Tibial nerve (tissue), 4 donors: ENCODE data around the gene IL1A. TPM values are rescaled to one million over a fixed set of nuclear protein-coding genes. Genes with fewer than 3 reads are reported as not detected.

Source experiments
- DNase-seq, 2 donors: peaks; one replicate each; pipeline ENCODE4 v3.0.0-alpha.2; 2019; ENCODE audit warnings: low spot score in 2 of 2
- H3K27ac ChIP-seq, 4 donors: fragments of 200-600 bp; sonication (generic) in 3 of 4; one replicate each; pipeline ENCODE4 v1.5.1; 2017 to 2019; ENCODE audit warnings: mild to moderate bottlenecking in 1 of 4
- H3K27me3 ChIP-seq, 2 donors: fragments of 200-600 bp; sonication (generic) in 1 of 2; one replicate each; pipeline versions ENCODE4 v1.5.1 to v1.6.0; 2017 to 2019
- H3K36me3 ChIP-seq, 3 donors: fragments of 200-600 bp; sonication (generic); one replicate each; pipeline ENCODE4 v1.5.1; 2018 to 2019
- H3K4me1 ChIP-seq, 4 donors: fragments of 200-600 bp; sonication (generic) in 3 of 4; one replicate each; pipeline ENCODE4 v1.5.1; 2017 to 2019
- H3K4me3 ChIP-seq, 4 donors: fragments of 200-600 bp; sonication (generic) in 3 of 4; one replicate each; pipeline ENCODE4 v1.5.1; 2017 to 2019; ENCODE audit warnings: mild to moderate bottlenecking in 1 of 4, moderate library complexity in 1 of 4
- H3K9me3 ChIP-seq, 4 donors: fragments of 200-600 bp; sonication (generic) in 3 of 4; one replicate each; pipeline ENCODE4 v1.5.1; 2017 to 2019
- EP300 ChIP-seq, 2 donors: sonication (generic); formaldehyde crosslinking; IDR thresholded peaks; one replicate each; pipeline ENCODE4 v1.6.1; 2017; ENCODE audit warnings: antibody characterized with exemption in 2 of 2, mild to moderate bottlenecking in 1 of 2
- POLR2A ChIP-seq, 2 donors: fragments of 450-650 bp; IDR thresholded peaks; one replicate each; pipeline ENCODE4 v1.6.1; 2017; ENCODE audit warnings: antibody characterized with exemption in 2 of 2, mild to moderate bottlenecking in 2 of 2, moderate library complexity in 2 of 2
- WGBS, 2 donors: methylation state at CpG; one replicate each; pipeline ENCODE4 v1.1.5; 2018; 5-methylcytosine and 5-hydroxymethylcytosine counted together
- total RNA-seq, 4 donors: library from RNA; depleted of rRNA; stranded (reverse); fragments of >200 nt; gene quantifications; one replicate each; pipeline ENCODE4 v1.1.0, GENCODE V29; 2016
- TF ChIP-seq, protein P1 (sequence below), 5 experiments: fragments of 200-600 bp in 3 of 5; fragments of 450-650 bp in 2 of 5; sonication (generic) in 3 of 5; IDR thresholded peaks; one replicate each; pipeline ENCODE4 v1.5.1; 2016 to 2019; ENCODE audit warnings: antibody characterized with exemption in 5 of 5, mild to moderate bottlenecking in 3 of 5, moderate library complexity in 2 of 5

Gene IL1A
- total RNA-seq, 4 donors from 2014 or later = 1.1 TPM; not detected in 3

DNA sequence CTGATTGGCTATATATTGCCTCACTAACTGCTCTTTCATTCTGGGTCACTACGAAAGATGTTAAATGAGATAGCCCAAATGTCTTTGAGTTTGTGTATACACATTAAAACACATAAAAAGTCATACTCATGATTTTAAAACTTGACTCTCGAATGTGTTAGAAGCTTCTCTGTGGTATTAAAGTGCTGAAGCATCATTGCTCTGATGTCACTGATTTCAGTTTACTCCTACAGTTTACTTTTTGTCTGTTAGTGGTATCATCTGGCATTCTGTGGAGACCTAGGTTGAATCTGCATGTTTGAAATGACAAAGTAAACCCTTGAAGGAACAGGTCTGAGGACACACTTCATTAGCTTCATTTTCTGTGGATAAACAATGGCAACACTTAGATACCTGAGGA is 52.8 kb downstream of the IL1A start:
- Histone ChIP-seq H3K9me3 (no peaks in the 10 kb centered on the region), H3K4me3 (no peak overlapping the region), H3K27me3 (no peaks in the 10 kb centered on the region), H3K27ac (no peak overlapping the region), H3K4me1 (peaks cover 0 to 6% (median 0%) of the 10 kb centered on the region in 4 donors), H3K36me3 (no peaks in the 10 kb centered on the region)
- no peak for TF ChIP-seq POLR2A (IDR thresholded peaks at IDR 0.05)
- TF ChIP-seq, protein P1, sequence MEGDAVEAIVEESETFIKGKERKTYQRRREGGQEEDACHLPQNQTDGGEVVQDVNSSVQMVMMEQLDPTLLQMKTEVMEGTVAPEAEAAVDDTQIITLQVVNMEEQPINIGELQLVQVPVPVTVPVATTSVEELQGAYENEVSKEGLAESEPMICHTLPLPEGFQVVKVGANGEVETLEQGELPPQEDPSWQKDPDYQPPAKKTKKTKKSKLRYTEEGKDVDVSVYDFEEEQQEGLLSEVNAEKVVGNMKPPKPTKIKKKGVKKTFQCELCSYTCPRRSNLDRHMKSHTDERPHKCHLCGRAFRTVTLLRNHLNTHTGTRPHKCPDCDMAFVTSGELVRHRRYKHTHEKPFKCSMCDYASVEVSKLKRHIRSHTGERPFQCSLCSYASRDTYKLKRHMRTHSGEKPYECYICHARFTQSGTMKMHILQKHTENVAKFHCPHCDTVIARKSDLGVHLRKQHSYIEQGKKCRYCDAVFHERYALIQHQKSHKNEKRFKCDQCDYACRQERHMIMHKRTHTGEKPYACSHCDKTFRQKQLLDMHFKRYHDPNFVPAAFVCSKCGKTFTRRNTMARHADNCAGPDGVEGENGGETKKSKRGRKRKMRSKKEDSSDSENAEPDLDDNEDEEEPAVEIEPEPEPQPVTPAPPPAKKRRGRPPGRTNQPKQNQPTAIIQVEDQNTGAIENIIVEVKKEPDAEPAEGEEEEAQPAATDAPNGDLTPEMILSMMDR (IDR thresholded peaks at IDR 0.05) = no peak
- 75 to 88% methylated on average over 2 of the region's 2 CpGs for WGBS, 2 donors
- no peak for DNase-seq

DNA sequence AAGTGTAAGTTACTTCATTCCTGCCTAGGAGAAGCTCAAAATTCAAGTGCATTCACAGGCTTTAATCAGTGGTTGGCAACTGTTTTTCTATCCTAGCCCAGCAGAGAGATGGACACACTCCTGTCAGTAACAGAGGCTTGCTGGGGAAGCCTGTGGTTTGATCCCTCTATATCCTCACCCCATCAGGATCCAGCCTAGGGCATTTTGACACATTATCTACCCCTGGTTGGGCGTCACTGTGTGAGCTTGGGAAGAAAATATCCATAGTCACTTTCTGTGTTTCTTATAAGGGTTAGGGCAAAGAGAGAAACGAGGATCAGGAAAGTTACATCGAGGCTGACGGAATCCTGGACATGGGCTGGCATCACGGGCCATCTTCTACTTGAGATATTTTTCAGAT is 53.5 kb downstream of the IL1A start:
- Histone ChIP-seq H3K27ac (no peak overlapping the region), H3K4me3 (no peak overlapping the region), H3K4me1 (peaks cover 0 to 7% (median 0%) of the 10 kb centered on the region in 4 donors), H3K27me3 (no peaks in the 10 kb centered on the region), H3K36me3 (no peaks in the 10 kb centered on the region), H3K9me3 (no peaks in the 10 kb centered on the region)
- TF ChIP-seq, protein P1 (IDR thresholded peaks at IDR 0.05) = no peak
- TF ChIP-seq EP300 (IDR thresholded peaks at IDR 0.05) (no peak), POLR2A (IDR thresholded peaks at IDR 0.05) (no peak)
- DNase-seq = no peak
- 81% methylated on average over 5 of the region's 5 CpGs for WGBS, 2 donors

DNA sequence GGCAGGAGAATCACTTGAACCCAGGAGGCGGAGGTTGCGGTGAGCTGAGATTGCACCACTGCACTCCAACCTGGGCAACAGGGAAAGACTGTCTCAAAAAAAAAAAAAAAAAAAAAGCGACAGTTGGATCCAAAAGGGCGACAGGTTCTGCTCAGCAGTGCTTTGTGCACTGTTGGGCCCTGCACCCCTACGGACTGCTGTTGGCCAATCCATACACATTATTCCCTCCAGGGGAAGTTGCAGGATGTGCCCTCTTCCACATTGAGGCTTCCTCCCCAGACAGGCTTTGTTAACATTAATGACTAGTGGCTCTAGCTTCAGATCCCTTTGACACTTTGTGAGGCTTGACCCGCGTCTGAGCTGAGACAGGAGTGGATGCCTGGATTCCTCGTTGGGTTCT is 54.1 kb downstream of the IL1A start:
- H3K27me3 ChIP-seq = no peaks in the 10 kb centered on the region
- no peak overlapping the region for H3K4me3 ChIP-seq
- 78 to 80% methylated on average over 8 of the region's 8 CpGs for WGBS, 2 donors
- no peak overlapping the region for H3K27ac ChIP-seq
- H3K9me3 ChIP-seq = no peaks in the 10 kb centered on the region
- no peak for DNase-seq
- no peaks in the 10 kb centered on the region for H3K36me3 ChIP-seq
- TF ChIP-seq POLR2A (IDR thresholded peaks at IDR 0.05) (no peak), EP300 (IDR thresholded peaks at IDR 0.05) (no peak)
- TF ChIP-seq, protein P1 (IDR thresholded peaks at IDR 0.05) = no peak
- peaks cover 0 to 7% (median 0%) of the 10 kb centered on the region in 4 donors for H3K4me1 ChIP-seq

DNA sequence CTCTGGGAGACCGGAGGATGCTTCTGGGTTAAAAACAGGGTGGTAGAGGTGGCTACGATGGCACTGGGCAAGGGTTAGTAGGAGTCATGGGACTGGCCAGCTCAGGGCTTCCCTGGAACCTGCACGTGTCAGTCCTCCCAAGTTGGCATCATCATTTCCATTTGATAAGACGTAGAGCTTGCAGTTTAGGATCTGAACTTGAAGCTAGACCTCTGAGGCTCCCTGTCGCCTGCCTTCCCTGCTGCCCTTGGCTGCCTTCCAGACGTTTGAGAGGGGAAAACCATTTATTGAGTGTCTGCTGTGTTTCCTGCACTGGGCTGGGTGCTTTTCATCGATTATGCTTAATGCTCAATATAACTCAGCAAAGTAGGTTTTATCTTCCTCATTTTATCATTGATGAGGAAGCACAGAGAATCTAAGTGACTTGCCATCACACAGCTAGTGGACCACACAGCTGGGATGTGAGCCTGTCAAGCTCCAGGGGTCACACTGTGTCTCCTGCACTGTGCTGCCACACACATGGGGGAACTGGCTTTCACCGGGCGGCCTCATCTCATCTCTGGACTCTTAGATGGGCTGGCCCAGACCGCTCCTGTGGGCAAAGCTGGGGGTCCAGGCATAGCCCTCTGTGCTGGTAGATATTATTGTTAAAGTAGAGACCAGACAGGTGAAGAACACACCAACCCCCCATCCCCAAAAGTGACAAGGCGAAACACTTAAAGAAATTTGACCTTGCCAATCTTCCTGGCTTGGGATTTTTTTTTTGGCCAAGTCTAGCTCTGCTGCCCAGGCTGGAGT is 55.7 kb downstream of the IL1A start:
- WGBS, 2 donors = 54% methylated on average over 11 of the region's 11 CpGs
- Histone ChIP-seq H3K4me1 (peaks cover 0 to 7% (median 0%) of the 10 kb centered on the region in 4 donors), H3K27me3 (no peaks in the 10 kb centered on the region), H3K9me3 (no peaks in the 10 kb centered on the region), H3K36me3 (no peaks in the 10 kb centered on the region), H3K4me3 (no peak overlapping the region), H3K27ac (no peak overlapping the region)
- DNase-seq = no peak
- TF ChIP-seq EP300 (IDR thresholded peaks at IDR 0.05) (no peak), POLR2A (IDR thresholded peaks at IDR 0.05) (no peak)
- TF ChIP-seq, protein P1 (IDR thresholded peaks at IDR 0.05) = no peak

DNA sequence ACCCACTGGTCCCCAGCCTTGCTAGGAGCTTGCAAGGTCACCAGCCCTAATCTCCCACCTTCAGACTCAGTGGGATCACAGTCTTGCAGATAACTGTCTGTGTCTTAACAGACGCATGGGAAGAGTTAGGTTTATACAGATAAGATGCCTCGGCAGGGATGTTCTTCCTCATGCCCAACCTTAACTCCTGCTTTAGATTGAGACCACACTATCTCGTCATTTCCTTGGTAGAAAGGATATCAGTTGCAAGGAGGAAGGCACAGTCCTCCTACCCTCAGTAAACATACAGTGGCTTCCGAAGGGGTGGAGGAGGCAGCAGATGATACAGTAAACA is 56.3 kb downstream of the IL1A start:
- no peaks in the 10 kb centered on the region for H3K27me3 ChIP-seq
- no peaks in the 10 kb centered on the region for H3K9me3 ChIP-seq
- H3K27ac ChIP-seq = no peak overlapping the region
- DNase-seq = no peak
- no peak for TF ChIP-seq POLR2A (IDR thresholded peaks at IDR 0.05)
- TF ChIP-seq, protein P1 (IDR thresholded peaks at IDR 0.05) = no peak
- no peak for TF ChIP-seq EP300 (IDR thresholded peaks at IDR 0.05)
- H3K4me3 ChIP-seq = no peak overlapping the region
- H3K36me3 ChIP-seq = no peaks in the 10 kb centered on the region
- WGBS, 2 donors = 72 to 81% methylated on average over 4 of the region's 4 CpGs
- peaks cover 0 to 7% (median 0%) of the 10 kb centered on the region in 4 donors for H3K4me1 ChIP-seq
